GM12891 (cell line): ENCODE data around the gene NDRG3.

Source experiments
- POLR2A ChIP-seq: IDR thresholded peaks from 2 replicates; pipeline ENCODE4 v1.6.1; 2011; ENCODE audit warnings: low read depth, low read length, control low read depth
- POLR2AphosphoS5 ChIP-seq: IDR thresholded peaks from 2 replicates; pipeline ENCODE4 v1.6.1; 2011; ENCODE audit warnings: low read depth, low read length, control low read depth

DNA sequence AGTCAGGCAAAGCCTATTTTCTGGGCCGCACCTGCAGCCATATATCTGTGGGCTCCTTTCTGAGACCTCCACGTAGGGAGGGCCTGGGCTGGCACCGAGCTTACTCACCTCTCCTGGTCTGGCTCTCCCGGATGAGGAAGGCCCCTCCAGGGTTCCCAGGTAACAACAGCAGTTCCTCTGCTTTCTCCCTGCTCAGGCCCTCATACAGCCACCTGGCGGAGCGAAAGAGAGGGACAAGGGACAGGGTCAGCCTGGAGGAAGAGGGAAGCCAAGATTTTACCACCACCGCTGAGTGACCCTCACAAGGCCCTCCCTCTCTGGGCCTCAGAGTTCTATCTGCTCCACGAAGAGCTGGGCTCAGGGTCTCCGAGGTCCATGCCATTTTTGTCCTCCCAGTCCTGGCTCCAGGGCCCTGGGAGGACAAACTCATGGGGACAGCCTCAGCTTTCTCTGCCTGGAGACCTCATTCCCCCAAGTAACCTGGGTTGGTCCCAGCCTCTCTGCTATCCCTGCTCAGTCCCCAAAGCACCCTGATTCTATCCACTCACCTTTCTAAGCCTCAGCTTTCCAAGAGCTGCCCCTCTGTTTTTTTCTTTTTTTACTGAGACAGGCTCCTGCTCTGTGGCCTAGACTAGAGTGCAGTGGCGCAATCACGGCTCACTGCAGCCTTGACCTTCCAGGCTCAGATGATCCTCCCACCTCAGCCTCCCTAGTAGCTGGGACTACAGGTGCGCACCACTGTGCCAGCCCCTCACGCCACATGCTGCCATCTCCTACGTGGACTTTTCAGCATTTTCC lies 113.2 kb downstream of the NDRG3 start:
- TF ChIP-seq POLR2A (no peak), POLR2AphosphoS5 (no peak)
